ENCODE results near the gene RPRD1A.

DNA sequence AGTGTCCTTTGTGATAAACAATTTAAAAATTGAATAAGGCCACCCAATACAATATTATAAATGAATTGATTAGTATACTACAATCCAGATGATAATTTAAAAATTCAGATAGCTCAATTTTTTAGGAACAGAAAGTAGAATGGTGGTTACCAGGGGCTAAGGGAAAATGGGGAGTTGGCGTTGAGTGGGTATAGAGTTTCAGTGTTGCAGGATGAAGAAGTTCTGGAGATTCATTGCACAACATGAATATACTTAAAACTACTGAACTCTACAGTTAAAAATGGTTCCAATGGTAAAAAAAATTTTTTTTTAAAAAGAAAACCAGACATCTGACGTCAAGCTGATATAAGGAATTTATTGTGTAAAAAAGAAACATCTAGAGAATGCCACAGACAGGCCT, 40.8 kb upstream of the RPRD1A start:
- TF ChIP-seq CTCF (IDR thresholded peaks at IDR 0.05; ENCODE audit: insufficient read depth, low read length, poor library complexity, severe bottlenecking) (no peak), EZH2phosphoT487 (conservative IDR thresholded peaks at IDR 0.05; ENCODE audit: low read length) (no peak)
